HCT116 (cell line): ENCODE data around the gene FMN2.

Source experiments
- CEBPB ChIP-seq: IDR thresholded peaks from 2 replicates; pipeline ENCODE4 v1.6.1; 2012; ENCODE audit warnings: low read depth
- TCF7L2 ChIP-seq: IDR thresholded peaks from 2 replicates; pipeline ENCODE4 v1.7.0; 2011; ENCODE audit warnings: borderline replicate concordance, inconsistent platforms; ENCODE audit not compliant: insufficient read depth, insufficient read length; ENCODE audit errors: extremely low read depth

GRCh38 chr1:240508950-240509349 is 417.3 kb downstream of the FMN2 start:
- TF ChIP-seq TCF7L2 (no peak), CEBPB (no peak)
